NB4 (cell line): Measurements from ENCODE around the gene SIRPG.

Experiments used
- CTCF ChIP-seq: IDR thresholded peaks from one replicate; pipeline ENCODE4 v1.5.1; 2012; ENCODE audit warnings: low read depth, low read length
- MAX ChIP-seq: IDR thresholded peaks from 2 replicates; pipeline ENCODE4 v1.6.1; 2011; ENCODE audit warnings: low read depth, low read length
- MYC ChIP-seq: IDR thresholded peaks from 2 replicates; pipeline ENCODE4 v1.6.1; 2011; ENCODE audit warnings: low read depth, low read length

GRCh38 chr20:1684872-1685271 is 27.3 kb upstream of the SIRPG start:
- TF ChIP-seq CTCF (no peak), MYC (no peak), MAX (no peak)
